Mammary epithelial cell (primary cell): Measurements from ENCODE around the gene FOXP3.

Experiments
- CTCF ChIP-seq, 2 donors: IDR thresholded peaks in 1 of 2; conservative IDR thresholded peaks in 1 of 2; 2 replicates each; pipeline ENCODE4 v1.5.1; 2011 to 2012; ENCODE audit warnings: inconsistent platforms in 2 of 2, low read length in 2 of 2, mild to moderate bottlenecking in 2 of 2, control low read depth in 1 of 2, low read depth in 1 of 2; ENCODE audit not compliant: insufficient read depth in 1 of 2; ENCODE audit errors: extremely low read depth in 1 of 2
- EZH2 ChIP-seq: IDR thresholded peaks from 2 replicates; pipeline ENCODE4 v1.6.1; 2012; ENCODE audit warnings: low read length, inconsistent platforms, borderline replicate concordance

- TF ChIP-seq CTCF (conservative IDR thresholded peaks at IDR 0.05 in 1 of 2, IDR thresholded peaks at IDR 0.05 in 1 of 2; ENCODE audit: extremely low read depth in 1 of 2, insufficient read depth in 1 of 2, low read depth in 1 of 2, low read length in 2 of 2), result no peak
- TF ChIP-seq EZH2, result no peak
Measured at GRCh38 chrX:49227726-49228125, 36.8 kb downstream of the FOXP3 start.
